HG03378 (cell line): ENCODE results near the gene CIRBP.
"Not testable (repeated sequence)": the region's sequence is repeated elsewhere in the genome, so short reads cannot be mapped to it uniquely, and the experiment has no call there.

ENCODE experiments used
- ATAC-seq: cut with Tn5 transposase; IDR thresholded peaks from one replicate; pipeline ENCODE4 v1.9.1; 2021; ENCODE audit warnings: mild to moderate bottlenecking, moderate library complexity; ENCODE audit not compliant: unreplicated experiment

CIRBP gene

GRCh38 chr19:1243768-1244692 lies 25.1 kb upstream of the CIRBP start:
- no peak for ATAC-seq

GRCh38 chr19:1244693-1245451 lies 24.3 kb upstream of the CIRBP start:
- ATAC-seq, result no peak

- no peak for ATAC-seq
Measured at GRCh38 chr19:1245494-1246264, 23.5 kb upstream of the CIRBP start.

GRCh38 chr19:1246265-1247087 lies 22.7 kb upstream of the CIRBP start:
- ATAC-seq, result not testable (repeated sequence)

GRCh38 chr19:1247748-1248138 lies 21.4 kb upstream of the CIRBP start:
- no peak for ATAC-seq

- no peak for ATAC-seq
Measured at GRCh38 chr19:1248139-1248785, 20.9 kb upstream of the CIRBP start, which contains the start of gene MIDN. MIDN (plus strand) TSS chr19:1248583; CDS start chr19:1250297, 1,714 bp downstream.

GRCh38 chr19:1248786-1249297 lies 20.3 kb upstream of the CIRBP start:
- ATAC-seq, result no peak

GRCh38 chr19:1249298-1249989 lies 19.7 kb upstream of the CIRBP start:
- peak; percentile 34 for ATAC-seq

GRCh38 chr19:1249990-1250436 lies 19.1 kb upstream of the CIRBP start:
- ATAC-seq, result no peak

- no peak for ATAC-seq
Measured at GRCh38 chr19:1250437-1251260, 18.5 kb upstream of the CIRBP start.

GRCh38 chr19:1251330-1252220 lies 17.6 kb upstream of the CIRBP start:
- no peak for ATAC-seq

- ATAC-seq, result no peak
Measured at GRCh38 chr19:1252221-1252820, 16.8 kb upstream of the CIRBP start.

GRCh38 chr19:1252821-1253513 lies 16.2 kb upstream of the CIRBP start:
- no peak for ATAC-seq

- ATAC-seq, result no peak
Measured at GRCh38 chr19:1253514-1254080, 15.5 kb upstream of the CIRBP start.

GRCh38 chr19:1254081-1254527 lies 15.0 kb upstream of the CIRBP start:
- ATAC-seq, result no peak
